ENCODE data around the gene FREM3. TPM values are rescaled to one million over a fixed set of nuclear protein-coding genes. Genes with fewer than 3 reads are reported as not detected.

The FREM3 gene
- total RNA-seq, 6 donors from 2014 or later: 0.11 to 1.5 (median 0.30) TPM; not detected in 2

DNA sequence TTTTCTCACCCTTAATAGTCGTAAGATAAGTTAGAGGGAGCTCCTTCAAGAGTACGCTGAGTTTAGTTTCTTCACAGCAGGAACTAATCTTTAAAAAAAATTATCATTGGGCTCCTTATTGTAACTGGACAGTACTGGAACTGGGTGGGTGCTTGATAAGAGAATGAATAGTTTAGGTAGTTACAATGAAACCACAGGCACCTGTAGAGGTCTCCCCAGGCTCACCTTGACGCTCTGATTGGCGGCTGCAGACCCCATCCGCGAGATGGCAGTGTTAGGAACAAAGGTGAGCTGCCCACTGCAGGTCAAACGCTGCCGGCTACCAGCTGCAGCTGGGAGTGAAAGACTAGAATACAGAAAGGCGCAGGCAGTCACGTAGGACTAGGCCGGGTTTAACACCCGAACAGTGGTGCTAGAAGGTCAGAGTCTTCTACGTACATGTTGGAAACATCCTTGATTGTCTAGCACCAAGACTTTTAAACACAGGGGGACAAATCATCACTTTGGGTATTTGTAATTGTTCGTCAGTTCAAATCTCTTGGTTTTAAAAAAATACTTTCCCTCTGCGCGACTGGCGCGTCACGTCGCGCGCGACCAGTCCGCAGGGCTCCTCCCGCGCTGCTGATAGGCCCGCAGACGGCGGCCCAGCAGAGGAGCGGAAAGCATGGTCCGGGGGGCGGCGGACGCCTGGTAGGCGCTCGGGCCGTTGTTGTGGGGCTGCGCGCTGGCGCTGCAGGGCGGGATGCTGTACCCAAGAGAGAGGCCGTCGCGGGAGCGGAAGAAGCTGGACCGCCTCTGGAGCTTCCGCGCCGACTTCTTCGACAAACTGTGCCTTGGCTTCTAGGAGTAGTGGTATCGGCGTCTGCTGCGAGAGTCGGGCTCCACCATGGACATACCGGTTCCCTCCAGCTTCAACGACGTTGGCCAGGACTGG lies 141.4 kb downstream of the FREM3 start:
- peak in 1 of 4 donors; percentile 20 for TF ChIP-seq POLR2A (IDR thresholded peaks at IDR 0.05)
- TF ChIP-seq POLR2AphosphoS5 (IDR thresholded peaks at IDR 0.05): peak in 1 of 2 donors; percentile 12
- TF ChIP-seq, protein P1, sequence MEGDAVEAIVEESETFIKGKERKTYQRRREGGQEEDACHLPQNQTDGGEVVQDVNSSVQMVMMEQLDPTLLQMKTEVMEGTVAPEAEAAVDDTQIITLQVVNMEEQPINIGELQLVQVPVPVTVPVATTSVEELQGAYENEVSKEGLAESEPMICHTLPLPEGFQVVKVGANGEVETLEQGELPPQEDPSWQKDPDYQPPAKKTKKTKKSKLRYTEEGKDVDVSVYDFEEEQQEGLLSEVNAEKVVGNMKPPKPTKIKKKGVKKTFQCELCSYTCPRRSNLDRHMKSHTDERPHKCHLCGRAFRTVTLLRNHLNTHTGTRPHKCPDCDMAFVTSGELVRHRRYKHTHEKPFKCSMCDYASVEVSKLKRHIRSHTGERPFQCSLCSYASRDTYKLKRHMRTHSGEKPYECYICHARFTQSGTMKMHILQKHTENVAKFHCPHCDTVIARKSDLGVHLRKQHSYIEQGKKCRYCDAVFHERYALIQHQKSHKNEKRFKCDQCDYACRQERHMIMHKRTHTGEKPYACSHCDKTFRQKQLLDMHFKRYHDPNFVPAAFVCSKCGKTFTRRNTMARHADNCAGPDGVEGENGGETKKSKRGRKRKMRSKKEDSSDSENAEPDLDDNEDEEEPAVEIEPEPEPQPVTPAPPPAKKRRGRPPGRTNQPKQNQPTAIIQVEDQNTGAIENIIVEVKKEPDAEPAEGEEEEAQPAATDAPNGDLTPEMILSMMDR (IDR thresholded peaks at IDR 0.05): peak in 4 of 6 experiments; percentile 32 to 54 (median 36)
- TF ChIP-seq EP300 (IDR thresholded peaks at IDR 0.05): no peak
- Histone ChIP-seq H3K9me3 (no peaks in the 10 kb centered on the region), H3K4me1 (peaks cover 7 to 14% (median 11%) of the 10 kb centered on the region in 4 donors), H3K36me3 (peaks cover 0 to 11% (median 0%) of the 10 kb centered on the region in 4 donors), H3K27ac (peak overlapping the region; percentile 23 to 61 (median 34)), H3K4me3 (peak overlapping the region; percentile 41 to 69 (median 55)), H3K27me3 (no peaks in the 10 kb centered on the region)
- DNase-seq (peak; percentile 88 to 94), ATAC-seq (ENCODE audit: low FRiP score in 2 of 2) (peak; percentile 94 to 95)
- WGBS, 2 donors: 2 to 4% methylated on average over 33 to 57 of the region's 57 CpGs

DNA sequence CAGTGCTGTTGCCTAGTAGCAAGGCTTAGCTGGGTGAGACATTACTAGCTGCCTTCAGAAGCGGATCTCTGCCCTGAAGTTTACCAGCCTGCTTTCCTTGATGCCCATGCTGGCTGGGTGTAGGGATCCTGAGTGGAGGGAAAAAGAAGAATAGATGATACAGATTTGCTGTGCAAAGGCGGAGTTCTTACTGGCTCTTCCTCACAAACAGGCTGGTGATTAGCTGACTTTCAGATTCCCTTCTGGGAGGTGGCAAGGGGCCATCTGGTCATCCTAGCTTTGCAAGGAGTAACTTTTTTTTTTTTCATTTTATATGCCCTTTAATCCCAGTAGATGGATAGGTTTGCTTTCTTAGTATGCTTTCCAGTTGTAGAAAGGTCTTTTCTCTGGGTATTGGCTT lies 142.2 kb downstream of the FREM3 start:
- ATAC-seq (ENCODE audit: low FRiP score in 2 of 2): no peak
- Histone ChIP-seq H3K27me3 (no peaks in the 10 kb centered on the region), H3K4me3 (peak overlapping the region in 1 of 4 donors; percentile 63), H3K9me3 (no peaks in the 10 kb centered on the region), H3K36me3 (peaks cover 0 to 19% (median 7%) of the 10 kb centered on the region in 4 donors), H3K27ac (no peak overlapping the region), H3K4me1 (peaks cover 7 to 14% (median 11%) of the 10 kb centered on the region in 4 donors)
- 71 to 91% methylated on average over 2 of the region's 2 CpGs for WGBS, 2 donors
- no peak for TF ChIP-seq EP300 (IDR thresholded peaks at IDR 0.05)
- DNase-seq: no peak

DNA sequence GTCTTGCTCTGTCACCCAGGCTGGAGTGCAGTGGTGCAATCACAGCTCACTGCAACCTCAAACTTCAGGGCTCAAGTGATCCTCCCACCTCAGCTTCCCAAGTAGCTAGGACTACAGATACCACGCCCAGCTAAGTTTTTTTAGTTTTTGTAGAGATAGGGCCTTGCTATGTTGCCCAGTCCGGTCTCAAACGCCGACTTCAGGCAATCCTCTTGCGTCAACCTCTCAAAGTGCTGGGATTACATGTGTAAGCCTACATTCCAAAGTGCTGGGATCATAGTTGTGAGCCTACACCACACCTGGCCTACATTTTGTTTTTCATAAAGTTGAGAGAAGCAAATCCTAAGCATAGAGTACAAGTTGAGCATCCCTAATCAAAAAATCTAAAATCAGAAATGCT lies 144.8 kb downstream of the FREM3 start:
- ATAC-seq (ENCODE audit: low FRiP score in 2 of 2) (no peak), DNase-seq (peak in 1 of 2 donors; percentile 67)
- Histone ChIP-seq H3K27ac (no peak overlapping the region), H3K27me3 (no peaks in the 10 kb centered on the region), H3K36me3 (peaks cover 0 to 40% (median 14%) of the 10 kb centered on the region in 4 donors), H3K9me3 (no peaks in the 10 kb centered on the region), H3K4me3 (no peak overlapping the region), H3K4me1 (peaks cover 7 to 14% (median 11%) of the 10 kb centered on the region in 4 donors)
- 72 to 91% methylated on average over 5 of the region's 5 CpGs for WGBS, 2 donors
- TF ChIP-seq POLR2AphosphoS5 (IDR thresholded peaks at IDR 0.05): no peak
- TF ChIP-seq POLR2A (IDR thresholded peaks at IDR 0.05): no peak
- TF ChIP-seq, protein P1 (IDR thresholded peaks at IDR 0.05): no peak
- TF ChIP-seq EP300 (IDR thresholded peaks at IDR 0.05): no peak

DNA sequence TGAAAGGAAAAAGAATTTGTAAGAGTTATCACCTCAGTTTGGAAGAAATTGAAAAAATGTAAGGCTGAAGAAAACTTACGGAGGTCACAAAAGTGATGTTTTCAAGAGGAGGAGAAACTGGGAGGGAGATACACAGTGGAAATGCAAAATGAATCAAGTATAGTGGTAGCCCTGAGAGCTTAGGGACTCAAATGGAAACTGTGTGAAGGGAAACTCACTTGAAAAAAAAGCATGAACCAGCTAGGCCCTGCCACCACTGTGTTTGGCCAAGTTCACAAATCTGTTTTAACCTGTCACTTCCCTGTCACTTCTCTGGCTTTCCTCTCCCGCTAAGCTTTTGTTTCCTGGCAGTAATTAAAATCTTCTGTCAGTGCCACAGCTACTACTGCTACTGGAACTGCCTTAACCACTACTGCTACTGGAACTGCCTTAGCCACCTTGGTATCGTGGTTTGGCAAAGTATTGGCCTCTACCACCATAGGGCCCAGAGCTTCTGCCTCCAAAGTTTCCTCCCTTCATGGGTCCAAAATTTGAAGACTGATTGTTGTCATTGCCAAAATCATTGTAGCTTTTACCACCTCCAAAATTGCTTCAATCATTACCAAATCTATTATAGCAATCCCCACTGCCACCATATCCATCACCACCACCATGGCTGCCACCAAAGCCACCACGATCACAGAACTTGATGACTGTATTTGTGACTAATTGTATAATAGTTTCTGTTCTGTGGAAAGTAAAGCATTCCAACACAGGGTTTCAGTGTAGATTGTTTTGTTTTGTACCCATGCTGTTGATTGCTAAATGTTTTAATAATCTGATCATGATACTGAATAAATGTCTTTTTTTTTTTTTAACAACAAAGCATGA lies 145.5 kb downstream of the FREM3 start:
- DNase-seq (no peak), ATAC-seq (ENCODE audit: low FRiP score in 2 of 2) (no peak)
- Histone ChIP-seq H3K27me3 (no peaks in the 10 kb centered on the region), H3K9me3 (no peaks in the 10 kb centered on the region), H3K4me3 (no peak overlapping the region), H3K4me1 (peaks cover 7 to 13% (median 10%) of the 10 kb centered on the region in 4 donors), H3K27ac (no peak overlapping the region), H3K36me3 (peaks cover 0 to 47% (median 16%) of the 10 kb centered on the region in 4 donors)
- WGBS, 2 donors: 70% methylated on average over 4 of the region's 4 CpGs
- TF ChIP-seq, protein P1 (IDR thresholded peaks at IDR 0.05): no peak
- TF ChIP-seq POLR2AphosphoS5 (IDR thresholded peaks at IDR 0.05) (no peak), POLR2A (IDR thresholded peaks at IDR 0.05) (no peak), EP300 (IDR thresholded peaks at IDR 0.05) (no peak)

DNA sequence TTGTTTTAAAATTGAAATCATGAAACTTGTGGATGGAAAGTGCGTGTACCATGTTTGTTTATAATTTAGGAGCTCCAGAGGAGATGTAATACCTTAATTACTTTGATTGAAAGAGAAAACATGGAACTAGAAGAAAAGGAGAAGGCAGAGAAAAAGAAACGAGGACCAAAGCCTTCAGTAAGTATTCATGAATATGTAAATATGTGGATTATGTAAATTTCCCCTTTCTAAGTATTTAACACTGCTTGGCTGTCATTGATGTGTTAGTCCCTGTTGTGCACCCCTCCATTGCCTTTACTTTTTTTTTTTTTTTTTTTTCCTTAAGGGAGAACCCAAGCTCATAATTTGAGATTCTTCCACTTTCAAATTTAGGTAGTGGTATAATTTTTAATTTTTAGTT lies 150.5 kb downstream of the FREM3 start:
- DNase-seq (no peak), ATAC-seq (ENCODE audit: low FRiP score in 2 of 2) (no peak)
- WGBS, 2 donors: 72 to 90% methylated on average over 2 of the region's 2 CpGs
- Histone ChIP-seq H3K27me3 (no peaks in the 10 kb centered on the region), H3K4me1 (no peaks in the 10 kb centered on the region), H3K27ac (no peak overlapping the region), H3K36me3 (peaks cover 26 to 92% (median 47%) of the 10 kb centered on the region in 4 donors), H3K4me3 (no peak overlapping the region), H3K9me3 (no peaks in the 10 kb centered on the region)
- no peak for TF ChIP-seq POLR2AphosphoS5 (IDR thresholded peaks at IDR 0.05)
